ENCODE data around the gene IER5.

DNA sequence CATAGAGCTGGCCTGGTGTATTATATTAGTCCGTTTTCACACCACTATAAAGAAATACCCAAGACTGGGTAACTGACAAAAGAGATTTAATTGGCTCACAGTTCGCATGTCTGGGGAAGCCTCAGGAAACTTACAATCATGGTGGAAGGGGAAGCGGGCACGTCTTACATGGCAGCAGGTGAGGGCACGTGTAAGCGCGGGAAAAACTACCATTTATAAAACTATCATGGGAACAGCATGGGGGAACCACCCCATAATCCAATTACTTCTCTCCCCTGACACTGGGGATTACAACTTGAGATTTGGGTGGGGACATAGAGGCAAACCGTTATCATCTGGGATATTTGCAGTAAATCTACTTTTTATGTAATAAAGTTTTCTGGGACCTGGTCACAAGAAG lies 6.8 kb downstream of the IER5 start:
- TF ChIP-seq, protein P1, sequence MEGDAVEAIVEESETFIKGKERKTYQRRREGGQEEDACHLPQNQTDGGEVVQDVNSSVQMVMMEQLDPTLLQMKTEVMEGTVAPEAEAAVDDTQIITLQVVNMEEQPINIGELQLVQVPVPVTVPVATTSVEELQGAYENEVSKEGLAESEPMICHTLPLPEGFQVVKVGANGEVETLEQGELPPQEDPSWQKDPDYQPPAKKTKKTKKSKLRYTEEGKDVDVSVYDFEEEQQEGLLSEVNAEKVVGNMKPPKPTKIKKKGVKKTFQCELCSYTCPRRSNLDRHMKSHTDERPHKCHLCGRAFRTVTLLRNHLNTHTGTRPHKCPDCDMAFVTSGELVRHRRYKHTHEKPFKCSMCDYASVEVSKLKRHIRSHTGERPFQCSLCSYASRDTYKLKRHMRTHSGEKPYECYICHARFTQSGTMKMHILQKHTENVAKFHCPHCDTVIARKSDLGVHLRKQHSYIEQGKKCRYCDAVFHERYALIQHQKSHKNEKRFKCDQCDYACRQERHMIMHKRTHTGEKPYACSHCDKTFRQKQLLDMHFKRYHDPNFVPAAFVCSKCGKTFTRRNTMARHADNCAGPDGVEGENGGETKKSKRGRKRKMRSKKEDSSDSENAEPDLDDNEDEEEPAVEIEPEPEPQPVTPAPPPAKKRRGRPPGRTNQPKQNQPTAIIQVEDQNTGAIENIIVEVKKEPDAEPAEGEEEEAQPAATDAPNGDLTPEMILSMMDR (IDR thresholded peaks at IDR 0.05) = no peak
- TF ChIP-seq, protein P2, sequence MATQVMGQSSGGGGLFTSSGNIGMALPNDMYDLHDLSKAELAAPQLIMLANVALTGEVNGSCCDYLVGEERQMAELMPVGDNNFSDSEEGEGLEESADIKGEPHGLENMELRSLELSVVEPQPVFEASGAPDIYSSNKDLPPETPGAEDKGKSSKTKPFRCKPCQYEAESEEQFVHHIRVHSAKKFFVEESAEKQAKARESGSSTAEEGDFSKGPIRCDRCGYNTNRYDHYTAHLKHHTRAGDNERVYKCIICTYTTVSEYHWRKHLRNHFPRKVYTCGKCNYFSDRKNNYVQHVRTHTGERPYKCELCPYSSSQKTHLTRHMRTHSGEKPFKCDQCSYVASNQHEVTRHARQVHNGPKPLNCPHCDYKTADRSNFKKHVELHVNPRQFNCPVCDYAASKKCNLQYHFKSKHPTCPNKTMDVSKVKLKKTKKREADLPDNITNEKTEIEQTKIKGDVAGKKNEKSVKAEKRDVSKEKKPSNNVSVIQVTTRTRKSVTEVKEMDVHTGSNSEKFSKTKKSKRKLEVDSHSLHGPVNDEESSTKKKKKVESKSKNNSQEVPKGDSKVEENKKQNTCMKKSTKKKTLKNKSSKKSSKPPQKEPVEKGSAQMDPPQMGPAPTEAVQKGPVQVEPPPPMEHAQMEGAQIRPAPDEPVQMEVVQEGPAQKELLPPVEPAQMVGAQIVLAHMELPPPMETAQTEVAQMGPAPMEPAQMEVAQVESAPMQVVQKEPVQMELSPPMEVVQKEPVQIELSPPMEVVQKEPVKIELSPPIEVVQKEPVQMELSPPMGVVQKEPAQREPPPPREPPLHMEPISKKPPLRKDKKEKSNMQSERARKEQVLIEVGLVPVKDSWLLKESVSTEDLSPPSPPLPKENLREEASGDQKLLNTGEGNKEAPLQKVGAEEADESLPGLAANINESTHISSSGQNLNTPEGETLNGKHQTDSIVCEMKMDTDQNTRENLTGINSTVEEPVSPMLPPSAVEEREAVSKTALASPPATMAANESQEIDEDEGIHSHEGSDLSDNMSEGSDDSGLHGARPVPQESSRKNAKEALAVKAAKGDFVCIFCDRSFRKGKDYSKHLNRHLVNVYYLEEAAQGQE (IDR thresholded peaks at IDR 0.05; ENCODE audit: insufficient read depth in 1 of 2, low read depth in 2 of 2, low read length in 1 of 2) = no peak
- no peak for TF ChIP-seq TCF7L2 (IDR thresholded peaks at IDR 0.05; ENCODE audit: low read depth, low read length)
- no peak for TF ChIP-seq SIN3A (IDR thresholded peaks at IDR 0.05; ENCODE audit: borderline replicate concordance, insufficient read depth, low read depth, low read length)
